Measurements from ENCODE around the gene EXD3.

Gene EXD3

DNA sequence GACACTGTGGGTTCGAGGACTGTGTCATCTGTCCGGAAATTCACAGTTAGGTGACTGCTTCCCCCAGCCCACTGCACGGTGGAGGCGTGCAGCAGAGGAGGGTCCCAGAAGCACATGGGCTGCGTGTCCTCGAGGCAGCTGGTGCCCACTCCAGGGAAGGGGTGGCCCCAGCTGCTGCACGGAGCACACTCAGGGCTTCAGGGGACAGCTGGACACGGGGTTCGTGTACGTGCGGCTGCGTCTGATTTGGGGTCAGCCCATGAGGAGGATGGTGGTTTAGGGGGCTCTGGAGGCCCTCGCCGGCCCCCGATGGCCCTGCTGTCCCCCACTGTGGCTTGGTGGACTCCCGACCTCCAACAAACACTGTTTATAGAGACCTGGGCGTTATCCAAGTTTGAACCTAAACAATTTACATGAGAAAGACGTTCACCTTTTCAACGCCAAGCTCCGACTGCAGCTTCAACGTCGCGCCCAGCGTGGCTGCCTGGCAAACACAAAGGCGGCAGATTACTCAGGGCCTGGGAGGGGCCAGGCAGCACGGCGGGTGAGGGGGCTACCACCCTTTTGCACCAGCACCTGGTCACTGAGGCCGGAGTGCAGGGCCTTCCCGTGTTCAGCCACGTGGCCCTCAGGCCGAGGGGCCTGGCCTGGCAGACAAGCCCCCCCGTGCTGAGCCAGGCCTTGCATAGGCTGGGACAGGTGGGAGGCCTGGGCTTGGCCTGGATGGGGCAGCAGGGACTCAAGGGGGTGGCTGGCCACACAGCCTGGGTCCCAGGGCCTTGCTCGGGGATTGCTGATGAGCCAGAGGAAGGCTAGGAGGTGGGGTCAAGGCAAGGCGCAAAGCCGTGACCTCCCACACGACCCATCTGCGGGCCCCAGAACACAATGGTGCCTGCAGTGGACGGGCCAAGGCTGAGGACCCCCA lies 55.2 kb downstream of the EXD3 start:
- DNase-seq (ENCODE audit: low read depth in 3 of 3, low spot score in 1 of 3) = no peak

- no peak for DNase-seq (ENCODE audit: low read depth in 3 of 3, low spot score in 1 of 3)
These were observed 56.0 kb downstream of the EXD3 start for GRCh38 chr9:137366891-137367381.

DNA sequence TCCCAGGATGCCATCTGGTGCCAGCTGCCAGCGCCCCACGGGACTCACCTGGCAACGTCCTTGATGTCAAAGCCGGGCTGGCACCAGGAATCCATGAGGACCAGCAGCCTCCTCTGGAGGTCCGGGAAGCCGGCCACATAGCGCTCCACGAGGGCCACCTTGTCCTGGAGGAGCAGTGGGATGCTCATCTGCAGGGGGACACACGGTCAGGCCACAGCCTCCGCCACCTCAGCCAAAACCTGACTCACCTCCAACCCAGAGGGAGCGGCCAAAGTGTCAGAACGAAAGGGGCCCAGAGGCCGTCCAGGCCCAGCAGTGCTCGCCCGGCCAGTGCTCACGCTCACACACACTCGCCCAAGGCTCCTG lies 56.5 kb downstream of the EXD3 start:
- DNase-seq (ENCODE audit: low read depth in 3 of 3, low spot score in 1 of 3) = no peak

- no peak for DNase-seq (ENCODE audit: low read depth in 3 of 3, low spot score in 1 of 3)
These were observed 57.2 kb downstream of the EXD3 start for GRCh38 chr9:137365552-137366444.

- no peak for DNase-seq (ENCODE audit: low read depth in 3 of 3, low spot score in 1 of 3)
These were observed 57.9 kb downstream of the EXD3 start for GRCh38 chr9:137365056-137365455.

- no peak for DNase-seq (ENCODE audit: low read depth in 3 of 3, low spot score in 1 of 3)
These were observed 63.1 kb downstream of the EXD3 start for GRCh38 chr9:137359850-137360249.

DNA sequence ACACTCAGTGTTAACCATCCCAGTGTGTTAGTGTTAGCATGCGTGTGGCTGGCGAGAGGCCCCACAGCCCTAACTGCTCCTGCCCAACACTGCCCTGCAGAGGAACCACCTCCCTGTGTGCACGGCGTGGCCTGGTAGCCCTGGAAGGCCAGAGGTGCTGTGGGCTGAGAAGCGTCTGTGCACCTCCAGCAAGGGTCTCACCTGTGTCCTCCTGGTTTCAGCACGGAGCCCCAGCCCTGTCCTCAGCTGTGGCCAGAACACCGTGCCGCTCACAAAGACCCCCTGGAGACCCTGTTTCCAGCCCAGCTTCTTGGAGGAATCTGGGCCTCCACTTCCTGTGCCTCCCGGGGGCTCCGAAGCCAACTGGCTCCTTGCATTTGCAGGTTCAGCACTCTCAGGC lies 64.8 kb downstream of the EXD3 start:
- no peak for DNase-seq (ENCODE audit: low read depth in 3 of 3, low spot score in 1 of 3)

GRCh38 chr9:137357166-137357565 lies 65.8 kb downstream of the EXD3 start:
- DNase-seq (ENCODE audit: low read depth in 3 of 3, low spot score in 1 of 3) = no peak

DNA sequence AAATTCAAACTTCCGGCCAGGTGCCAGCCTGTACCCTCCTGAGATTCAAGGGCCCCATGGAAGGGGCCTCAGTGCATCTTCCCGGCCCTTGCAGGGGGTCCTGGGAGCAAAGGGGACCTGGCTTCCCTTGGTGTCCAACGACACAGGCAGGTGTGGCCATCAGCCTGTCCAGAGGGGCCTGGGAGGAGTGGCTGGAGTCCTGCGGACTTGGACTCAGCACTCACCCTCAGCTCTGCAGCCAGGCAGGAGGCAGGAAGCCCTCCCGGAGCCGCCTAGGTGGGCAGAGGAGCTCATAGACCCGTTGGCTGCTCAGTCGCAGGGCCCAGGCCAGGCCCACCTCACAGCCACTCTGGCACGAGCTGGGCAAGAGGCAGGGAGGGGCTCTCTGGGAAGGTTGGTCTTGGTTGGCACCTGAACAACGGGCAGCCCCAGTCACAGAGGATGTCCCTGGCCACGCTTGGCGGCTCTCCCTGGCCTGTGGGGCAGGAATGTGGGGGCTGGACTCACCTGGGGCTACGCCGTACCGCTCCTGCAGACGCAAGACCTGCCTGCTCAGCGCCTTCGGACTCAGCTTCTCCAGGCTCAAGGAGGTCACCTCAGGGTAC lies 67.1 kb downstream of the EXD3 start:
- DNase-seq (ENCODE audit: low read depth in 3 of 3, low spot score in 1 of 3) = no peak

GRCh38 chr9:137354845-137355760 lies 67.9 kb downstream of the EXD3 start:
- DNase-seq (ENCODE audit: low read depth in 3 of 3, low spot score in 1 of 3) = no peak

DNA sequence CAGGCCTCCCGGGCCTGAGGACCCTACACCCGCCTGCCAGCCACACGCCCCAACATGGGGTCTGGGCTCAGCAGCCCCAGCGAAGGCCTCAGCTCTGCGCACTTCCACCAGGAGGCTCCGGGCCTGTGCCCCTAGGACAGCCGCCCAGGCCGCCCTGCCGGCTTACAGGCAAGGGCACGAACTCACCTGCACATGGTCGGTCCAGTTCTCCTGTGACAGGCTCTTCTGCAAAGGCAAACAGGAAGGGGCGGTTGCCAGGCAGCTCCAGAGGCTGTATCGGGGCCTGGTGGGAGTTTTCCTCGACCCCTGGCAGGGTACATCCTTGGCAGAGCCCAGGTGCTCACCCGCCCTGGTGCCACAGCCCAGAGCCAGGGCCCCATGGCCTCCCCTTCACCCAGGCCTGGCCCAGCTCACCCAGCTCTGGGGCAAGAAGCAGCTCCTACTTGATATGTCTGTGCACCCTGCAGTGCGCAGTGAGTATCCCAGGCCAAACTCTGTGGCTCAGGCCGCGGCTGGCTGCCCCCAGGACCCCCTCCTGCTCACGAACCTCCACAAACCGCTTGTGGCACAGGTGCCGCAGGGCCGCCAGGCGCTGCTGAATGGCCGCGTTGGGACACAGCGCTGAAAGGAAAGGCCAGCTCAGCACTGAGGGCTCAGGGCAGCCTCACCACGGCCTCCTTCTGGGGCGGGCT lies 68.7 kb downstream of the EXD3 start:
- no peak for DNase-seq (ENCODE audit: low read depth in 3 of 3, low spot score in 1 of 3)

- no peak for DNase-seq (ENCODE audit: low read depth in 3 of 3, low spot score in 1 of 3)
These were observed 69.5 kb downstream of the EXD3 start for GRCh38 chr9:137353223-137354152.

- DNase-seq (ENCODE audit: low read depth in 3 of 3, low spot score in 1 of 3) = no peak
These were observed 70.3 kb downstream of the EXD3 start for GRCh38 chr9:137352511-137353222.

GRCh38 chr9:137351781-137352501 lies 71.0 kb downstream of the EXD3 start:
- DNase-seq (ENCODE audit: low read depth in 3 of 3, low spot score in 1 of 3) = no peak

- no peak for DNase-seq (ENCODE audit: low read depth in 3 of 3, low spot score in 1 of 3)
These were observed 72.0 kb downstream of the EXD3 start for GRCh38 chr9:137350696-137351584.

DNA sequence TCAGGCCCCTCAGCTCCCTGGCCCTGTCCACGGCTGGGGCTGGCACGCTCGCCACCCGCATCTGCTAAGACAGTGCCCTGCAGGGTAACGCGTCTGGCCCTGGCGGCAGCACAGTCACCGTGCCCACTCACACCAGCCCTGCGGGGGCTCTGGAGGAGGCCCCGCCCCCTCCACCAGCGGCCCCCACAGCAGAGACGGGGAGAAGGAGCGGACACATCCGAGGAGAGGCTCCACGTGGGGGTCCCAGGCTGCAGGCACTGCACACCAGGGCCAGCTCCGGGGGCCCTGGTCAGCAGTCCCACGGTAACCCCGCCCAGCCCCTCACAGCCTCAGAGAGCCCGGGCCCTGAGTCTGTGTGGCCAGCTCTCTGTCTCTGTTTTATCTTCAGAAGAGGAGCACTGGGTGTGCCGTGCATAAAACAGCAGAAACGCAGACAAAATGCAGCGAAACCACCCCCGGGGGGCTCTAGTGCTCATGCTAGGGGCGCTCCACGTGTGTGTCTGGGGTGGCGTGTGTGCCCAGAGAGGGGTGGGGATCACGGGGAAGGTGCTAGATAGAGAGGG lies 73.4 kb downstream of the EXD3 start:
- no peak for DNase-seq (ENCODE audit: low read depth in 3 of 3, low spot score in 1 of 3)

Measured in stimulated activated CD4-positive, alpha-beta T cell treated with anti-CD3 and anti-CD28 coated beads, TNF-alpha, amount 100 ng/mL, for 1 hour (primary cell).